Vagina (tissue), 2 donors: ENCODE measurements around the gene EXOC6.

Experiments used
- POLR2A ChIP-seq, 2 donors: fragments of 450-650 bp; IDR thresholded peaks; one replicate each; pipeline ENCODE4 v1.6.1; 2017; ENCODE audit warnings: antibody characterized with exemption in 2 of 2, mild to moderate bottlenecking in 2 of 2, moderate library complexity in 2 of 2
- TF ChIP-seq, protein P1 (sequence below), 3 experiments: fragments of 450-650 bp in 2 of 3; fragments of 200-600 bp in 1 of 3; sonication (generic) in 1 of 3; IDR thresholded peaks; one replicate each; pipeline ENCODE4 v1.5.1; 2017 to 2019; ENCODE audit warnings: antibody characterized with exemption in 3 of 3, mild to moderate bottlenecking in 2 of 3, moderate library complexity in 2 of 3

DNA sequence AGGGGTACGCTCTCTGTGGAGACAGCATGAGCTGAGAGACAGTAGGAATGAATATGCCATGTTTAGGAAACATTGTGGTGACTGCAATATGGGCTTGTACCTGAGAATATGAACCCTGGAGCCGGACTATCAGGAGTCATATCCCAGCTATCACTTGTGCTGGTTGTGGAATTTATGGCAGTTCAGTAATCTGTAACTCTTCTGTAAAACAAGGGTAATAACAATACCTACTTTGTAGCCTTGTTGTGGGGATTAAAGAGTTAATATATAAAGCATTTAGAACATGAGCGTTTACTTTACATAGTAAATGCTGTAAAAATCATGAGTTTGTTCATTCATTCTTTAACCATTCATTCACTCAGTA lies 44.4 kb downstream of the EXOC6 start:
- TF ChIP-seq, protein P1, sequence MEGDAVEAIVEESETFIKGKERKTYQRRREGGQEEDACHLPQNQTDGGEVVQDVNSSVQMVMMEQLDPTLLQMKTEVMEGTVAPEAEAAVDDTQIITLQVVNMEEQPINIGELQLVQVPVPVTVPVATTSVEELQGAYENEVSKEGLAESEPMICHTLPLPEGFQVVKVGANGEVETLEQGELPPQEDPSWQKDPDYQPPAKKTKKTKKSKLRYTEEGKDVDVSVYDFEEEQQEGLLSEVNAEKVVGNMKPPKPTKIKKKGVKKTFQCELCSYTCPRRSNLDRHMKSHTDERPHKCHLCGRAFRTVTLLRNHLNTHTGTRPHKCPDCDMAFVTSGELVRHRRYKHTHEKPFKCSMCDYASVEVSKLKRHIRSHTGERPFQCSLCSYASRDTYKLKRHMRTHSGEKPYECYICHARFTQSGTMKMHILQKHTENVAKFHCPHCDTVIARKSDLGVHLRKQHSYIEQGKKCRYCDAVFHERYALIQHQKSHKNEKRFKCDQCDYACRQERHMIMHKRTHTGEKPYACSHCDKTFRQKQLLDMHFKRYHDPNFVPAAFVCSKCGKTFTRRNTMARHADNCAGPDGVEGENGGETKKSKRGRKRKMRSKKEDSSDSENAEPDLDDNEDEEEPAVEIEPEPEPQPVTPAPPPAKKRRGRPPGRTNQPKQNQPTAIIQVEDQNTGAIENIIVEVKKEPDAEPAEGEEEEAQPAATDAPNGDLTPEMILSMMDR (IDR thresholded peaks at IDR 0.05): no peak
- no peak for TF ChIP-seq POLR2A (IDR thresholded peaks at IDR 0.05)
